H4 (cell line): ENCODE data around the gene RGS3. TPM values are rescaled to one million over a fixed set of nuclear protein-coding genes. Genes with fewer than 3 reads are reported as not detected.

Source experiments
- DNase-seq: peaks from one replicate; pipeline ENCODE4 v3.0.0-alpha.2; 2015; ENCODE audit warnings: low spot score
- total RNA-seq: library from RNA; depleted of rRNA; stranded (reverse); fragments of >200 nt; shearing (Covaris generic); gene quantifications from 2 replicates; pipeline ENCODE4 v1.2.3, GENCODE V29; 2014

RGS3 gene
- total RNA-seq, 1 experiment from 2014 or later, result 36.4 TPM

- DNase-seq, result no peak
These were observed 65.9 kb downstream of the RGS3 start for GRCh38 chr9:113529336-113530009.

GRCh38 chr9:113530022-113530635 is 66.6 kb downstream of the RGS3 start:
- no peak for DNase-seq

GRCh38 chr9:113530942-113531341 is 67.4 kb downstream of the RGS3 start:
- DNase-seq, result no peak

- no peak for DNase-seq
These were observed 68.6 kb downstream of the RGS3 start for GRCh38 chr9:113531919-113532808.

- no peak for DNase-seq
These were observed 69.3 kb downstream of the RGS3 start for GRCh38 chr9:113532809-113533190.

- DNase-seq, result no peak
These were observed 70.1 kb downstream of the RGS3 start for GRCh38 chr9:113533335-113534225.

GRCh38 chr9:113535756-113536155 is 72.2 kb downstream of the RGS3 start:
- DNase-seq, result no peak

GRCh38 chr9:113536166-113536482 is 72.6 kb downstream of the RGS3 start:
- DNase-seq, result no peak

- DNase-seq, result no peak
These were observed 73.1 kb downstream of the RGS3 start for GRCh38 chr9:113536483-113537228.

GRCh38 chr9:113537229-113537810 is 73.8 kb downstream of the RGS3 start:
- DNase-seq, result no peak

- no peak for DNase-seq
These were observed 74.6 kb downstream of the RGS3 start for GRCh38 chr9:113538131-113538530.

- DNase-seq, result no peak
These were observed 75.3 kb downstream of the RGS3 start for GRCh38 chr9:113538701-113539430.

- no peak for DNase-seq
These were observed 76.9 kb downstream of the RGS3 start for GRCh38 chr9:113540466-113540865.

GRCh38 chr9:113541019-113541900 is 77.7 kb downstream of the RGS3 start:
- DNase-seq, result peak; percentile 60

- no peak for DNase-seq
These were observed 78.5 kb downstream of the RGS3 start for GRCh38 chr9:113542006-113542405.

GRCh38 chr9:113542741-113543140 is 79.2 kb downstream of the RGS3 start:
- DNase-seq, result no peak

GRCh38 chr9:113543296-113543981 is 79.9 kb downstream of the RGS3 start:
- DNase-seq, result no peak

- no peak for DNase-seq
These were observed 80.4 kb downstream of the RGS3 start for GRCh38 chr9:113543982-113544303.

- DNase-seq, result no peak
These were observed 81.5 kb downstream of the RGS3 start for GRCh38 chr9:113545068-113545467.
